ENCODE data around the gene APOBEC3G.

DNA sequence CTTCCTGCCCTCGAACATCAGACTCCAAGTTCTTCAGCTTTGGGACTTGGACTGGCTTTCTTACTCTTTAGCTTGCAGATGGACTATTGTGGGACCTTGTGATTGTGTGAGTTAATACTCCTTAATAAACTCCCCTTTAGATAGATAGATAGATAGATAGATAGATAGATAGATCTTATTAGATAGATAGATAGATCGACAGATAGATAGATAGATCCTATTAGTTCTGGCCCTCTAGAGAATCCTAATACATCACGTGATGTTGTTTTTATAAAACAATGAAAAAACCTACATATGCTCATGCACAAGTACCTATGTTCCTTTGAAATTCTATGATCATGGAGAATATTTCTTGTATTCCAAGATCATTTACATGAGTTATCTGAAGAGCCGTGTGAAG, 43.9 kb downstream of the APOBEC3G start:
- TF ChIP-seq, protein P1, sequence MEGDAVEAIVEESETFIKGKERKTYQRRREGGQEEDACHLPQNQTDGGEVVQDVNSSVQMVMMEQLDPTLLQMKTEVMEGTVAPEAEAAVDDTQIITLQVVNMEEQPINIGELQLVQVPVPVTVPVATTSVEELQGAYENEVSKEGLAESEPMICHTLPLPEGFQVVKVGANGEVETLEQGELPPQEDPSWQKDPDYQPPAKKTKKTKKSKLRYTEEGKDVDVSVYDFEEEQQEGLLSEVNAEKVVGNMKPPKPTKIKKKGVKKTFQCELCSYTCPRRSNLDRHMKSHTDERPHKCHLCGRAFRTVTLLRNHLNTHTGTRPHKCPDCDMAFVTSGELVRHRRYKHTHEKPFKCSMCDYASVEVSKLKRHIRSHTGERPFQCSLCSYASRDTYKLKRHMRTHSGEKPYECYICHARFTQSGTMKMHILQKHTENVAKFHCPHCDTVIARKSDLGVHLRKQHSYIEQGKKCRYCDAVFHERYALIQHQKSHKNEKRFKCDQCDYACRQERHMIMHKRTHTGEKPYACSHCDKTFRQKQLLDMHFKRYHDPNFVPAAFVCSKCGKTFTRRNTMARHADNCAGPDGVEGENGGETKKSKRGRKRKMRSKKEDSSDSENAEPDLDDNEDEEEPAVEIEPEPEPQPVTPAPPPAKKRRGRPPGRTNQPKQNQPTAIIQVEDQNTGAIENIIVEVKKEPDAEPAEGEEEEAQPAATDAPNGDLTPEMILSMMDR (IDR thresholded peaks at IDR 0.05; ENCODE audit: borderline replicate concordance, extremely low read depth, low read length, poor library complexity, severe bottlenecking), result no peak
- no peak for TF ChIP-seq EZH2 (IDR thresholded peaks at IDR 0.05; ENCODE audit: borderline replicate concordance, low read depth, low read length, severe bottlenecking)
